Stimulated activated CD8-positive, alpha-beta memory T cell treated with anti-CD3 and anti-CD28 coated beads, Interleukin-2, amount 100 ng/mL, for 48 hours (primary cell): Measurements from ENCODE around the gene RAB15.

Experiments used
- DNase-seq, 2 donors: peaks; one replicate each; pipeline ENCODE4 v3.0.0-alpha.2; 2020; ENCODE audit warnings: low read depth in 2 of 2

The RAB15 gene

DNA sequence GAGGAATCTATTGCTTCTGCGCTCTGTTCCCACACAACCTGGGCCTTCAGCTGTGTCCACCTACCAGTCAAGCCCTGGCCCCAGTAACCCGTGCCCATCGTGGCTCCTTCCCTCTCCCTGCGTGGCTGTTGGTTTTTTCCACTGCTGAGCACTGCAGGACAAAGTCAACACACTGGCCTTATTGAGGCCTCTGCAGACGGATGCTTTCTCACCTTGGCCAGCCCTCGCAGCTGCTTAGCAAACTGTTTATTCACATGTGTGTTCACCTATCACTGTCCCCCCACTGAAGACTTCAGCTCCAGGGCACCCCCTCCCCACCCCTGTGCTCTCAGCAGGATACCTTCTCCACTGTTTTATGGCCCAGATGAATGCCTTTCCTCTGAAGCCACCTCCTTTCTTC is 16.8 kb downstream of the RAB15 start:
- DNase-seq: no peak

GRCh38 chr14:64954491-64955240 is 17.5 kb downstream of the RAB15 start:
- DNase-seq: no peak

- DNase-seq: no peak
These were observed 18.5 kb downstream of the RAB15 start for GRCh38 chr14:64953661-64954060.

GRCh38 chr14:64953310-64953654 is 18.9 kb downstream of the RAB15 start:
- no peak for DNase-seq

DNA sequence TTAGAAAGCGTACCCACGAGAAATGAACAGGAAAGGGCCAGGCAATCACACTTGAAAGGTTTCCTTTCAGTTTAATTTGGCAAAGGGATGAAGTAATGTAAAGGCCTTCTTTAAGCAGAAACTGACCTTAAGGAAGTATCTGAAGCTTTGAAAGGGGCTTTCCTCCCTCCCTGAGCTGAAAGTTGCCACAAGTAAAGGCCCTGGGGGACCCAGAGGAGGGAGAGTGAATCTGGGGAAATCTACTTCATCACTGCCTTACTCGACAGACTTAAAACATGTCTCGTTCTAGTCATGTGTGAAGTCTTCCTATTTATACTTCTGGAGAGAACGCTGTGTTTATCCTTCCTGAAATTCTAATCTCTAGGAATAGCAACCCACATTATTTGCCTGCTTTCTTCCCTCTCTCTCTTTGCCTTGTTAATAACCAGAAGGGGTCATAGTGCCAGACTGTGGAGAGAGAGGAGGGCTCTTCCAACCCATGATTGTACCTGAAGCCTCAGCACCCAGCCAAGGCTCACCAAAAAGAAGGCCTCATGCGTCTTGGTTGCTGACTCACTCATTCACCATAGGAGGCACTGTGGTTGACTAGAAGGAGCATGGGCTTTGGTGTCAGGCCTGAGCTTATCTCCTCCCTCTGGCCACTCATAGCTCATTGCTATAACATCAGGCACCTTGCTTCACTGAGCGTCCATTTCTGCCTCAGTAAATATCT is 19.4 kb downstream of the RAB15 start:
- DNase-seq: no peak

DNA sequence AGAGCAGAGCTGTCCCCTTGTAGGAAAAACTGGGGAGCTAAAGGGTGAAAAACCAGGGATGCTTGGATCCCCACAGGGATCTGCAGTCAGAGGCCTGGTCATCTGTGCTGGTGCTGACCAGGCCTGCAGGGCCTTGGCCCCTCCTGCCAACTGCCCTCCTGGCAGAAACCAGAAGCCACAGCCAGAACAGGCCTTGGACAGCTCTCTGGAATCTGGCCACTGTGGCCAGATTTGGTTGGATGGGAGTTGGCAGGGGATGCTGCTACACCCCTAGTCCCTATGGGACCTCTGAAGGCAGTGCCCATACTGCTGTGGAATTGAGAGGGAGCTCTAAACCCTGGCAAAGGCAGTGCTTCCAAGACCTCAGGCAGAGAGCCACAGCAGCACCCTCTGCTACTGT is 20.4 kb downstream of the RAB15 start:
- no peak for DNase-seq

DNA sequence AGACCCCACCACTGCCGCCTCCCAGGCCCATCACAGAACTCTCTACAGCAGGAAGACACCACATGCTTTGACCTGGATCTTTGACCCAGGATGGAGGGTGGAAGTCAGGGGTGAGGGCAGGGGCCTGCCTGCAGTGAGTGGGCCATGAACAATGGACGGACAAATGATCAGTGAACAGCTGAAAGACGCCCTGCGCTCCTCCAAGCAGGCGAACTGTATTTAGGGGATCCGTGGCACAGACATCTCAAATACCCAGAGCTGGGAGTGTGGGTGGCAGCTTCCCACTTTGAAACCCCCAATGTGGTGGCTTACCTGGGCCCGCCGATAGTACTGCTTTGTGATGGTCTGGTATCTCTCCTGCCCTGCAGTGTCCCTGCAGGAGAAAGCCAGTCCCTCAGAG is 20.8 kb downstream of the RAB15 start:
- no peak for DNase-seq

DNA sequence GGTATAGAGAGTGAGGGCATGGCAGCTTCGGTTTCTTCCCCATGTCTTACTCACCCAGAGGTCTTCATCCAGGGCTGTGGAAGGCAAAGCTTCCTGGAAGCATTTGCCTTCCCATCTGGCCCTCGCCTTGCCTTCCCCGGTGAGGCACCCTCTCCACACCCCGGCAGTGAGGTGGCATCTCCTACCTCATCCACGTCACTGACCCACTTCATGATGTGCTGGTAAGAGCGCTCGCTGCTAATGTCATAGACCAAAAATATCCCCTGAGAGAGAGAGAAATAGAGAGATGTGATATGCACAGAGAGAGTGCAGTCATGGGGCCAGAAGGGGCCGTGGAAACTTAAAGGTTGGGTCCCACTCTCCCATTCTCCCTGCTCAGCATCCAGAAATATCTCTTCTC is 21.2 kb downstream of the RAB15 start:
- DNase-seq: no peak

GRCh38 chr14:64948612-64949210 is 23.4 kb downstream of the RAB15 start:
- DNase-seq: no peak

DNA sequence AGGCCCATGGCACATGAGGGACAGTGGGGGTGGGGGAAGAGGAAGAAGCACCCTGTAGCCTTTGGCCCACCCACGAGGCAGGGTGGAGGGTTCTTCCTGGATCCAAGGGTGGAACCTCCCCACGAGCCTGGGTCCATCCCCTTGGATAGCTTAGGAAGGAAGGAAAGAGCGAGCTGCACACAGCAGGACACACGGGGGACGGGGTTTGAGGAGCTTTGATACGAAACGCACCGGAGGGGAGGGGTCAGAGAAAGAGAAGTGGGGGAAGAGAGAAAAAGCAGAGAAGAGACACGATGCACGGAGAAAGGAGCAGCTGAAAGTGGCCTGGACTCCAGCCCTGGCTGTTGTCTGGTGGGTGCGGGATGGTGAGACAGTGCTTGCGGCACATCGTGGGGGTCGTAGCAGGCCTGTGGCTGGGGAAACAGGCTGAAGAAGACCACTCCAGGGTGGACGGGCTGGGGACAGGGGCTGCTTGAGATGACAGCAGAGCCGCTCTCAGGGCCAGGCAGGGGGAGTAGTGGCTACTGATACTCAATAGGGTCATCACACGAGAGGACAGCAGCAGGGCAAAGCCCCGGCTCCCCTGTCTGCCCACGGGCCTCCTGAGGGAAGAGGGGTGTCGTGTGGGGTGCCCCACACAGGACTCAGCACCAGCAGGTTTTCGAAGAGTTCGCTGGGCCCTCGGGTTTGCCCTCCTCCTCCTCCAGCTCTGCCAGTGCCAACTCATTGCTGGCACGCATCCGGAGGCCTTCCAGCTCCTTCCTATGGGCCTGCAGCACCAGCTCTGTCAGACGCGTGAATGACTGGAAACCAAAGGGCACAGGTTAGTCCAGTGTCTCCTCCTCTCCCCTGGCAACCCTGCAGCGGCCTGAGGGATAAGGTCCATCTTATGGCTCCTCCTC is 24.2 kb downstream of the RAB15 start:
- DNase-seq: no peak

GRCh38 chr14:64946310-64947045 is 25.7 kb downstream of the RAB15 start:
- DNase-seq: no peak

DNA sequence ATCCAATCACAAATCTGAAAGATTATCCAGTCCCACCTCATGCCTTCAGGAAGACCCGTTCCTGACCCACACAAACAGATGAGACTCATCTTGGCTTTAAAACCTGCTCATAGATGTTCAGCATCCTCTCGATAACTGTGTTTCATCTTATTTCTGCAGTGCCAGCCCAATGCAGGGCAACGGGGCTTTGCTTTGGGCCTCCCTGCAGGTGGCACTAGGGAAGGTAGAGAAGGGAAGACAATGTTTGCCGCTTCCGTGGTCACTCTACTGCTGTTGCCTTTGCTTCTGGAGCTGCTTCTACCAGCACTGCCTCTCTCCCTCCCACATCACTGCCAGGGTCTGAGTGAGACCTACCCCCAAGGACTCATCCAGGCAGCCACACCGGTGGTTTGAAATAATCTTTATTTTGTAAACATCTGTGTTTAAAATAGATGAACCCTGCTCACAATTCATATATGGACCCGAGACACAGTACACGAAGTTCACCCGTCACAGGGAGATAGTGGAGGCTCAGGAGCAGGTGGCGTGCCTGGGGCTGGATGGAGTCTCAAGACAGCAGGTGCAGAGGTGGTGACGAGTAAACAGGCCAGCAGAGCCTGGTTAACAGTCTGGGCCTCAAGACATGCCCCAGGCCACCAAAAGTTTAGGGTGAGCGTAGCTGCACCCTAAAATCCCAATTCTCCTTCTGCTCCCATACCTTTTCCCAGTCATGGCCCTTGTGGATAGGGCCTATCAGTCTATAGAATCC is 26.5 kb downstream of the RAB15 start:
- DNase-seq: no peak

GRCh38 chr14:64944861-64945260 is 27.3 kb downstream of the RAB15 start:
- DNase-seq: no peak

GRCh38 chr14:64944041-64944440 is 28.1 kb downstream of the RAB15 start:
- no peak for DNase-seq

GRCh38 chr14:64943556-64943955 is 28.6 kb downstream of the RAB15 start:
- no peak for DNase-seq

DNA sequence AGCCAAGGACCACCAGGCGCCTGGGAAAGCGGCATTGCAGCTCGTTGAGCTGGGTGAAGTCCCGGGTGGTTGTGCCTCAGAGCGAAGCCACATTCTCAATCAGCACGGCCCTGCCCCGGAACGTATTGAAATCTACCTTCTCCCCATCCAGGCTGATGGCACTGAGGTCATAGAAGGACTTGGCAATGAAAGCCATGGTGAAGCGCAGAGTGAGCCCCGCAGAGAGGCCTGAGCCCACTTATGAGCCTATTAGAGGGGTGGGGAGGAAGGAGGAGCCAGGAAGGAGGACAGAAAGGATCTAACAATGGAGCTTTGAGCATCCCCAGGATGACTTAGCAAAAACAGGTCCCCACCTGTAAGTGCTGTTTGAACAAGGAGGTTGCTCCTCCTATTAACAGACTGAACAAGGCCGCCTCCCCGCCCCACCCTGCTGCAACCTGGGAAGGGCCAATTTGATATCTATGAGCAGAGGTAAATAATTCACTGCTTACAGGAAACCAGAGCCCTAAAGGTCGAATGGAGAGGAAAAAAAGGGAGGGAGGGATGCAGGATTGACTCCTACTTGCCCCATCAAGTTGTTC is 29.5 kb downstream of the RAB15 start, which contains the start of gene GPX2:
TSS of gene GPX2 (minus strand) at position 215 of the 581 bp plus-strand sequence. CDS start at position 196, 19 bp downstream.
- no peak for DNase-seq

- DNase-seq: no peak
These were observed 31.7 kb downstream of the RAB15 start for GRCh38 chr14:64940336-64940910.

GRCh38 chr14:64939817-64940190 is 32.3 kb downstream of the RAB15 start:
- no peak for DNase-seq

GRCh38 chr14:64938972-64939816 is 32.9 kb downstream of the RAB15 start:
- DNase-seq: no peak
